ENCODE data around the gene TOGARAM2. TPM values are rescaled to one million over a fixed set of nuclear protein-coding genes. Genes with fewer than 3 reads are reported as not detected.

Gene TOGARAM2
- total and polyA plus RNA-seq, 10 donors = 3.0 to 19.9 (median 8.6) TPM

- H3K4me1 ChIP-seq = peaks cover 0 to 12% (median 0%) of the 10 kb centered on the region in 6 donors
- no peaks in the 10 kb centered on the region for H3K27me3 ChIP-seq (replicated peaks in 1 of 7)
- intact Hi-C loops (cut with DNase I; ENCODE audit: low total_unique reads) = no loop called here
- WGBS, 5 donors = 74 to 89% (median 80%) methylated on average over 6 of the region's 6 CpGs
- peaks cover 0 to 10% (median 0%) of the 10 kb centered on the region in 6 donors for H3K36me3 ChIP-seq
- no peak for TF ChIP-seq POLR2A (IDR thresholded peaks at IDR 0.05)
- TF ChIP-seq POLR2AphosphoS5 (IDR thresholded peaks at IDR 0.05) = no peak
- TF ChIP-seq, protein P1, sequence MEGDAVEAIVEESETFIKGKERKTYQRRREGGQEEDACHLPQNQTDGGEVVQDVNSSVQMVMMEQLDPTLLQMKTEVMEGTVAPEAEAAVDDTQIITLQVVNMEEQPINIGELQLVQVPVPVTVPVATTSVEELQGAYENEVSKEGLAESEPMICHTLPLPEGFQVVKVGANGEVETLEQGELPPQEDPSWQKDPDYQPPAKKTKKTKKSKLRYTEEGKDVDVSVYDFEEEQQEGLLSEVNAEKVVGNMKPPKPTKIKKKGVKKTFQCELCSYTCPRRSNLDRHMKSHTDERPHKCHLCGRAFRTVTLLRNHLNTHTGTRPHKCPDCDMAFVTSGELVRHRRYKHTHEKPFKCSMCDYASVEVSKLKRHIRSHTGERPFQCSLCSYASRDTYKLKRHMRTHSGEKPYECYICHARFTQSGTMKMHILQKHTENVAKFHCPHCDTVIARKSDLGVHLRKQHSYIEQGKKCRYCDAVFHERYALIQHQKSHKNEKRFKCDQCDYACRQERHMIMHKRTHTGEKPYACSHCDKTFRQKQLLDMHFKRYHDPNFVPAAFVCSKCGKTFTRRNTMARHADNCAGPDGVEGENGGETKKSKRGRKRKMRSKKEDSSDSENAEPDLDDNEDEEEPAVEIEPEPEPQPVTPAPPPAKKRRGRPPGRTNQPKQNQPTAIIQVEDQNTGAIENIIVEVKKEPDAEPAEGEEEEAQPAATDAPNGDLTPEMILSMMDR (IDR thresholded peaks at IDR 0.05 in 8 of 11, conservative IDR thresholded peaks at IDR 0.05 in 3 of 11) = no peak
- DNase-seq = no peak
- H3K9me3 ChIP-seq = no peaks in the 10 kb centered on the region
- H3K27ac ChIP-seq = no peak overlapping the region
- no peak overlapping the region for H3K4me3 ChIP-seq
Measured at GRCh38 chr2:29040552-29040951, 59.5 kb downstream of the TOGARAM2 start.

GRCh38 chr2:29041161-29041660 is 60.1 kb downstream of the TOGARAM2 start:
- 83 to 95% (median 88%) methylated on average over 9 of the region's 9 CpGs for WGBS, 5 donors
- Histone ChIP-seq H3K27me3 (replicated peaks in 1 of 7) (no peaks in the 10 kb centered on the region), H3K4me3 (no peak overlapping the region), H3K4me1 (peaks cover 0 to 12% (median 0%) of the 10 kb centered on the region in 6 donors), H3K36me3 (peaks cover 0 to 12% (median 0%) of the 10 kb centered on the region in 6 donors), H3K9me3 (no peaks in the 10 kb centered on the region), H3K27ac (no peak overlapping the region)
- intact Hi-C loops (cut with DNase I; ENCODE audit: low total_unique reads) = no loop called here
- no peak for TF ChIP-seq POLR2A (IDR thresholded peaks at IDR 0.05)
- no peak for DNase-seq

- peaks cover 0 to 12% (median 0%) of the 10 kb centered on the region in 6 donors for H3K4me1 ChIP-seq
- intact Hi-C loops (cut with DNase I; ENCODE audit: low total_unique reads) = no loop called here
- no peak overlapping the region for H3K4me3 ChIP-seq
- WGBS, 5 donors = 58 to 76% (median 73%) methylated on average over 9 of the region's 9 CpGs
- no peak overlapping the region for H3K27ac ChIP-seq
- TF ChIP-seq POLR2A (IDR thresholded peaks at IDR 0.05) (no peak), POLR2AphosphoS5 (IDR thresholded peaks at IDR 0.05) (peak in 1 of 3 donors; percentile 46)
- TF ChIP-seq, protein P1 (IDR thresholded peaks at IDR 0.05 in 8 of 11, conservative IDR thresholded peaks at IDR 0.05 in 3 of 11) = no peak
- no peaks in the 10 kb centered on the region for H3K27me3 ChIP-seq (replicated peaks in 1 of 7)
- H3K36me3 ChIP-seq = peaks cover 0 to 14% (median 0%) of the 10 kb centered on the region in 6 donors
- H3K9me3 ChIP-seq = no peaks in the 10 kb centered on the region
- DNase-seq = no peak
Measured at GRCh38 chr2:29042561-29043075, 61.5 kb downstream of the TOGARAM2 start.

GRCh38 chr2:29044459-29044858 is 63.4 kb downstream of the TOGARAM2 start:
- no peak overlapping the region for H3K27ac ChIP-seq
- no peaks in the 10 kb centered on the region for H3K9me3 ChIP-seq
- DNase-seq = peak; percentile 44
- intact Hi-C loops (cut with DNase I; ENCODE audit: low total_unique reads) = no loop called here
- H3K4me1 ChIP-seq = peaks cover 0 to 12% (median 0%) of the 10 kb centered on the region in 6 donors
- H3K4me3 ChIP-seq = no peak overlapping the region
- H3K27me3 ChIP-seq (replicated peaks in 1 of 7) = no peaks in the 10 kb centered on the region
- WGBS, 5 donors = 81 to 93% (median 87%) methylated on average over 4 of the region's 4 CpGs
- TF ChIP-seq, protein P1 (IDR thresholded peaks at IDR 0.05 in 8 of 11, conservative IDR thresholded peaks at IDR 0.05 in 3 of 11) = no peak
- TF ChIP-seq POLR2A (IDR thresholded peaks at IDR 0.05) (no peak), POLR2AphosphoS5 (IDR thresholded peaks at IDR 0.05) (no peak)
- H3K36me3 ChIP-seq = peaks cover 0 to 14% (median 0%) of the 10 kb centered on the region in 6 donors
